ENCODE measurements around the gene CCDC121.
"Not testable (repeated sequence)": the region's sequence is repeated elsewhere in the genome, so short reads cannot be mapped to it uniquely, and the experiment has no call there.

The CCDC121 gene

GRCh38 chr2:27634291-27634690 lies 5.5 kb upstream of the CCDC121 start:
- DNase-seq, result no peak

- not testable (repeated sequence) for DNase-seq
Measured at GRCh38 chr2:27630257-27630656, 1.4 kb upstream of the CCDC121 start.

- peak in 1 of 2 experiments; percentile 10 for DNase-seq
Measured at GRCh38 chr2:27627963-27628766, 647 bp downstream of the CCDC121 start.

GRCh38 chr2:27626921-27627320 lies 1.9 kb downstream of the CCDC121 start:
- DNase-seq, result not testable (repeated sequence)

GRCh38 chr2:27626323-27626722 lies 2.5 kb downstream of the CCDC121 start:
- DNase-seq, result not testable (repeated sequence)

GRCh38 chr2:27624943-27625342 lies 3.9 kb downstream of the CCDC121 start:
- DNase-seq, result no peak

- no peak for DNase-seq
Measured at GRCh38 chr2:27622921-27623384, 5.9 kb downstream of the CCDC121 start.

- no peak for DNase-seq
Measured at GRCh38 chr2:27621524-27621923, 7.3 kb downstream of the CCDC121 start.

GRCh38 chr2:27615316-27615715 lies 13.5 kb downstream of the CCDC121 start:
- no peak for DNase-seq

GRCh38 chr2:27613985-27614384 lies 14.8 kb downstream of the CCDC121 start:
- DNase-seq, result no peak

- no peak for DNase-seq
Measured at GRCh38 chr2:27606611-27607010, 22.2 kb downstream of the CCDC121 start.

- no peak for DNase-seq
Measured at GRCh38 chr2:27596627-27597026, 32.2 kb downstream of the CCDC121 start.

GRCh38 chr2:27595412-27595811 lies 33.4 kb downstream of the CCDC121 start:
- DNase-seq, result not testable (repeated sequence)

- DNase-seq, result not testable (repeated sequence)
Measured at GRCh38 chr2:27594020-27594703, 34.6 kb downstream of the CCDC121 start.

GRCh38 chr2:27593240-27593639 lies 35.6 kb downstream of the CCDC121 start:
- DNase-seq, result no peak

- no peak for DNase-seq
Measured at GRCh38 chr2:27591745-27592144, 37.1 kb downstream of the CCDC121 start.

- no peak for DNase-seq
Measured at GRCh38 chr2:27588308-27588707, 40.5 kb downstream of the CCDC121 start.

GRCh38 chr2:27587025-27587424 lies 41.8 kb downstream of the CCDC121 start:
- DNase-seq, result no peak

- no peak for DNase-seq
Measured at GRCh38 chr2:27584597-27584996, 44.2 kb downstream of the CCDC121 start.

GRCh38 chr2:27583390-27583915 lies 45.4 kb downstream of the CCDC121 start:
- DNase-seq, result no peak

GRCh38 chr2:27582695-27583389 lies 46.0 kb downstream of the CCDC121 start, which contains the start of gene ZNF512:
ZNF512 (plus strand) TSS chr2:27583042; CDS start chr2:27583113, 71 bp downstream.
- peak; percentile 87 to 97 for DNase-seq

- DNase-seq, result no peak
Measured at GRCh38 chr2:27582129-27582694, 46.6 kb downstream of the CCDC121 start.

Measured in NCI-H526 (cell line).